Measurements from ENCODE around the gene DNAH7.

DNA sequence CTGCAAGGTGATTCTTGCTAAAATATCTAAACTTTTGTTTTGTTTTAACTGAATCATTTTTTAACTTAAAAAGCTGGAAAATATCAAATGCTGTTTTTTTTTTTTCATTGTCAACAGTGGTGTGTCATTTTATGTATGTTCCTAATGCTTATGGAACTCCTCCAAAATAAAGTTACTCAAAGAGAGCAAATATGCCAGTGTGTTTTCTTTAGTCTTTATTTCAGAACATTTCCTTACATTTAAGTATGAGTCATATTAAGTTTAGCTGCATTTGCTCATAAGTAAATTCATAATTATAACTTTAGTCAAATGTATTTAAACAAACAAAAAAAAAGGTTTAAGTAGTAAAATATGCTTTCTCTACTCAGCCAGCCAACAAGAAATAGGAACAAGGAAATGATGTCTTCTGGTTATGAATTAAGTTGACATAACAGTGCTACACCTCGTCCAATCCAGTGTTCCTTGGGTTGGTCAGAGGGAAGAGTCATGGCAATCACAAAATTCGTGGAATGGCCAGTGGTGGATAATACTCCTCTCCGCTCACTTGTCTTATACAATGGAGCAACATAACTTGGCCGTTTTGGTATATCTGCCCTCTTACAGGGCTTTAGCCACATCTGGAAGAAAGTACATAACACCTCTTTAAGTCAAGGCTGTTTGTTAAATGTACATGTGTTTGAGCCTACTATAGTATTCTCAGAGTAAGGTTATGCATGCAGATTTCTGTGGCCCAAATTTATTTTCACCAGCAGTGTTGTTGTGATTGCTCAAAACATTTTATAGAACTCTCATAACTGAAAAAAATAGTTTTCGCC lies 330.9 kb downstream of the DNAH7 start:
- TF ChIP-seq EZH2 (IDR thresholded peaks at IDR 0.05) (no peak), POLR2AphosphoS5 (IDR thresholded peaks at IDR 0.05; ENCODE audit: borderline replicate concordance, low read depth, low read length) (no peak), FOXP2 (optimal IDR thresholded peaks at IDR 0.05; ENCODE audit: control extremely low read depth, extremely low read length, insufficient read depth) (no peak)
